ENCODE measurements around the gene ROCK2. TPM values are rescaled to one million over a fixed set of nuclear protein-coding genes. Genes with fewer than 3 reads are reported as not detected.

The ROCK2 gene
- total RNA-seq, 2 donors from 2014 or later, result 85.8 to 96.6 TPM

- DNase-seq (ENCODE audit: low spot score), result no peak
- ATAC-seq (ENCODE audit: insufficient number of reproducible peaks, low FRiP score, low read depth), result no peak
- H3K27me3 ChIP-seq (replicated peaks; ENCODE audit: insufficient read depth), result no peaks in the 10 kb centered on the region
- no peaks in the 10 kb centered on the region for H3K9me3 ChIP-seq
- no peak overlapping the region for H3K27ac ChIP-seq
- H3K4me1 ChIP-seq (ENCODE audit: control insufficient read depth in 1 of 2, low read depth in 2 of 2), result no peaks in the 10 kb centered on the region
- no peaks in the 10 kb centered on the region for H3K36me3 ChIP-seq
- TF ChIP-seq CTCF (IDR thresholded peaks at IDR 0.05), result no peak
- H3K4me3 ChIP-seq, result no peak overlapping the region
These were observed 163.8 kb downstream of the ROCK2 start for GRCh38 chr2:11180653-11181052.

GRCh38 chr2:11179899-11180298 lies 164.5 kb downstream of the ROCK2 start:
- Histone ChIP-seq H3K9me3 (no peaks in the 10 kb centered on the region), H3K4me1 (ENCODE audit: control insufficient read depth in 1 of 2, low read depth in 2 of 2) (no peaks in the 10 kb centered on the region), H3K36me3 (no peaks in the 10 kb centered on the region), H3K27ac (no peak overlapping the region), H3K4me3 (no peak overlapping the region), H3K27me3 (replicated peaks; ENCODE audit: insufficient read depth) (no peaks in the 10 kb centered on the region)
- TF ChIP-seq CTCF (IDR thresholded peaks at IDR 0.05), result no peak
- DNase-seq (ENCODE audit: low spot score), result no peak
- no peak for ATAC-seq (ENCODE audit: insufficient number of reproducible peaks, low FRiP score, low read depth)

GRCh38 chr2:11179196-11179595 lies 165.2 kb downstream of the ROCK2 start:
- no peak for TF ChIP-seq CTCF (IDR thresholded peaks at IDR 0.05)
- Histone ChIP-seq H3K36me3 (no peaks in the 10 kb centered on the region), H3K9me3 (no peaks in the 10 kb centered on the region), H3K27ac (no peak overlapping the region), H3K4me1 (ENCODE audit: control insufficient read depth in 1 of 2, low read depth in 2 of 2) (no peaks in the 10 kb centered on the region), H3K4me3 (no peak overlapping the region), H3K27me3 (replicated peaks; ENCODE audit: insufficient read depth) (no peaks in the 10 kb centered on the region)
- DNase-seq (ENCODE audit: low spot score), result no peak
- no peak for ATAC-seq (ENCODE audit: insufficient number of reproducible peaks, low FRiP score, low read depth)

GRCh38 chr2:11177871-11178690 lies 166.4 kb downstream of the ROCK2 start:
- TF ChIP-seq CTCF (IDR thresholded peaks at IDR 0.05), result no peak
- no peaks in the 10 kb centered on the region for H3K9me3 ChIP-seq
- H3K27me3 ChIP-seq (replicated peaks; ENCODE audit: insufficient read depth), result no peaks in the 10 kb centered on the region
- no peak overlapping the region for H3K4me3 ChIP-seq
- H3K36me3 ChIP-seq, result no peaks in the 10 kb centered on the region
- ATAC-seq (ENCODE audit: insufficient number of reproducible peaks, low FRiP score, low read depth), result no peak
- H3K4me1 ChIP-seq (ENCODE audit: control insufficient read depth in 1 of 2, low read depth in 2 of 2), result no peaks in the 10 kb centered on the region
- no peak for DNase-seq (ENCODE audit: low spot score)
- H3K27ac ChIP-seq, result no peak overlapping the region

GRCh38 chr2:11175293-11175795 lies 169.1 kb downstream of the ROCK2 start:
- TF ChIP-seq CTCF (IDR thresholded peaks at IDR 0.05), result no peak
- no peaks in the 10 kb centered on the region for H3K36me3 ChIP-seq
- no peak overlapping the region for H3K4me3 ChIP-seq
- no peak for DNase-seq (ENCODE audit: low spot score)
- H3K27ac ChIP-seq, result no peak overlapping the region
- no peaks in the 10 kb centered on the region for H3K9me3 ChIP-seq
- no peaks in the 10 kb centered on the region for H3K27me3 ChIP-seq (replicated peaks; ENCODE audit: insufficient read depth)
- H3K4me1 ChIP-seq (ENCODE audit: control insufficient read depth in 1 of 2, low read depth in 2 of 2), result no peaks in the 10 kb centered on the region
- ATAC-seq (ENCODE audit: insufficient number of reproducible peaks, low FRiP score, low read depth), result no peak

Data from thoracic aorta (tissue), 2 donors.